Upper lobe of right lung (tissue), 1 donor: ENCODE measurements around the gene MCM10. TPM values are rescaled to one million over a fixed set of nuclear protein-coding genes. Genes with fewer than 3 reads are reported as not detected.

Source experiments
- ATAC-seq: fragments of 200-7000 bp; cut with Tn5 transposase; one replicate; pipeline ENCODE4 v1.9.1; 2020; ENCODE audit warnings: mild to moderate bottlenecking, moderate library complexity
- DNase-seq: peaks from one replicate; pipeline ENCODE4 v3.0.0-alpha.2; 2020
- H3K27ac ChIP-seq: fragments of 200-600 bp; one replicate; pipeline ENCODE4 v1.8.0; 2022
- H3K27me3 ChIP-seq: fragments of 200-600 bp; one replicate; pipeline ENCODE4 v1.8.0; 2022; ENCODE audit warnings: mild to moderate bottlenecking
- H3K36me3 ChIP-seq: fragments of 200-600 bp; one replicate; pipeline ENCODE4 v1.8.0; 2022
- H3K4me1 ChIP-seq: fragments of 200-600 bp; one replicate; pipeline ENCODE4 v1.8.0; 2022
- H3K4me3 ChIP-seq: fragments of 200-600 bp; one replicate; pipeline ENCODE4 v1.8.0; 2022; ENCODE audit warnings: mild to moderate bottlenecking
- H3K9me3 ChIP-seq: fragments of 200-600 bp; one replicate; pipeline ENCODE4 v1.8.0; 2022
- CTCF ChIP-seq: fragments of 200-600 bp; IDR thresholded peaks from one replicate; pipeline ENCODE4 v1.8.0; 2022; ENCODE audit warnings: antibody characterized with exemption
- intact Hi-C: fragments of 100-400 bp; cut with DNase I; formaldehyde crosslinking; loops from one replicate; pipeline ENCODE4 v1.11.0; 2022
- total RNA-seq: library from RNA; stranded (reverse); fragmentation: NEBNext Ultra II Directional; extraction: Animal tissue kit (Norgen Biotek cat#: 25700); gene quantifications from one replicate; pipeline ENCODE4 v1.2.1, GENCODE V29; 2021
- donor health status: DM: no; HTN: yes; CAD: no; lungs with severe emphysema.

The MCM10 gene
- total RNA-seq, 1 donor from 2014 or later = 0.78 TPM

- no peak overlapping the region for H3K4me3 ChIP-seq
- no peaks in the 10 kb centered on the region for H3K27me3 ChIP-seq
- H3K36me3 ChIP-seq = no peaks in the 10 kb centered on the region
- no peak overlapping the region for H3K27ac ChIP-seq
- no peaks in the 10 kb centered on the region for H3K4me1 ChIP-seq
- no peak for DNase-seq
- intact Hi-C loops = no loop called here
- H3K9me3 ChIP-seq = no peaks in the 10 kb centered on the region
- ATAC-seq = no peak
- TF ChIP-seq CTCF = peak; percentile 52
Measured at GRCh38 chr10:13206546-13207443, 45.4 kb downstream of the MCM10 start.

GRCh38 chr10:13213163-13213562, 51.8 kb downstream of the MCM10 start:
- H3K27ac ChIP-seq = no peak overlapping the region
- ATAC-seq (no peak), DNase-seq (no peak)
- intact Hi-C loops = no loop called here
- no peaks in the 10 kb centered on the region for H3K4me1 ChIP-seq
- H3K4me3 ChIP-seq = no peak overlapping the region
- no peaks in the 10 kb centered on the region for H3K36me3 ChIP-seq
- no peaks in the 10 kb centered on the region for H3K27me3 ChIP-seq
- no peak for TF ChIP-seq CTCF
- H3K9me3 ChIP-seq = no peaks in the 10 kb centered on the region

GRCh38 chr10:13218878-13219277, 57.5 kb downstream of the MCM10 start:
- Histone ChIP-seq H3K9me3 (no peaks in the 10 kb centered on the region), H3K4me3 (no peak overlapping the region), H3K4me1 (no peaks in the 10 kb centered on the region), H3K36me3 (no peaks in the 10 kb centered on the region), H3K27ac (no peak overlapping the region), H3K27me3 (no peaks in the 10 kb centered on the region)
- no peak for TF ChIP-seq CTCF
- ATAC-seq (no peak), DNase-seq (no peak)
- intact Hi-C loops = no loop called here

GRCh38 chr10:13219685-13220670, 58.6 kb downstream of the MCM10 start:
- H3K27me3 ChIP-seq = no peaks in the 10 kb centered on the region
- no peaks in the 10 kb centered on the region for H3K4me1 ChIP-seq
- DNase-seq (peak; percentile 46), ATAC-seq (peak; percentile 19)
- intact Hi-C loops = no loop called here
- no peaks in the 10 kb centered on the region for H3K9me3 ChIP-seq
- H3K27ac ChIP-seq = no peak overlapping the region
- H3K4me3 ChIP-seq = no peak overlapping the region
- no peaks in the 10 kb centered on the region for H3K36me3 ChIP-seq
- no peak for TF ChIP-seq CTCF

- H3K4me3 ChIP-seq = no peak overlapping the region
- ATAC-seq = no peak
- no peaks in the 10 kb centered on the region for H3K27me3 ChIP-seq
- TF ChIP-seq CTCF = no peak
- intact Hi-C loops = no loop called here
- no peaks in the 10 kb centered on the region for H3K4me1 ChIP-seq
- H3K36me3 ChIP-seq = no peaks in the 10 kb centered on the region
- H3K27ac ChIP-seq = no peak overlapping the region
- no peak for DNase-seq
- H3K9me3 ChIP-seq = no peaks in the 10 kb centered on the region
Measured at GRCh38 chr10:13221572-13221971, 60.2 kb downstream of the MCM10 start.
